ENCODE data around the gene RFTN1. TPM values are rescaled to one million over a fixed set of nuclear protein-coding genes. Genes with fewer than 3 reads are reported as not detected.
A peak's percentile ranks its signal among the peaks of the same experiment; 100 is the strongest.

Gene RFTN1
- total RNA-seq, 1 donor from 2014 or later = 0.96 TPM

DNA sequence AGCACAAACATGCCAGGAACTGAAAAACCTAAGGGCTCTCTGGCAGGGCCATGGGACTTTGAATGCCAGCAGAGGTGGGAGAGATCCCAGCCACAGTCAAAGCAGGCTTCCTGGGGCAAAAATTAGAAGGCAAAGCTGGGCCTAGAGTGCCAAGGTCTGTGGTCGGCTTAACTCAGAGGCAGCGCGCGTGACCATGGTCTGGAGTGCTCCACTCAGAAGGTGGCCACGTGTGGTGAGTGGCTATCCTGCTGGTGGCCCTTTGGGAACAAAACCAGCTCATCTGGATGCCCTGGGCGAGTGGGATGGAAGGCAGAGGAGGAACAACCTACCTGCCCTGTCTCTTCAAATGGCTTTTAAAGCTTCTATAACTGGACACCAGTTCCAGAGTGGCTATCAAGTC is 185.4 kb downstream of the RFTN1 start:
- H3K36me3 Mint-ChIP-seq (ENCODE audit: insufficient read depth) = peaks cover 24% of the 10 kb centered on the region
- no peak overlapping the region for H3K4me3 Mint-ChIP-seq (ENCODE audit: low read depth)
- H3K9me3 Mint-ChIP-seq (ENCODE audit: low read depth) = peaks cover 17% of the 10 kb centered on the region
- H3K4me1 Mint-ChIP-seq (ENCODE audit: low read depth) = peaks cover 16% of the 10 kb centered on the region
- no peaks in the 10 kb centered on the region for H3K27me3 Mint-ChIP-seq
- no peak overlapping the region for H3K27ac Mint-ChIP-seq
- TF ChIP-seq CTCF (IDR thresholded peaks at IDR 0.05; ENCODE audit: unreplicated experiment) = no peak
- no peak for DNase-seq (ENCODE audit: low spot score, unreplicated experiment)

- peaks cover 7% of the 10 kb centered on the region for H3K9me3 Mint-ChIP-seq (ENCODE audit: low read depth)
- peaks cover 13% of the 10 kb centered on the region for H3K36me3 Mint-ChIP-seq (ENCODE audit: insufficient read depth)
- no peak for TF ChIP-seq CTCF (IDR thresholded peaks at IDR 0.05; ENCODE audit: unreplicated experiment)
- H3K27me3 Mint-ChIP-seq = no peaks in the 10 kb centered on the region
- H3K4me1 Mint-ChIP-seq (ENCODE audit: low read depth) = peaks cover 11% of the 10 kb centered on the region
- no peak for DNase-seq (ENCODE audit: low spot score, unreplicated experiment)
- H3K4me3 Mint-ChIP-seq (ENCODE audit: low read depth) = no peak overlapping the region
- H3K27ac Mint-ChIP-seq = peak overlapping the region; percentile 45
These were observed 186.7 kb downstream of the RFTN1 start for GRCh38 chr3:16326724-16327349.

DNA sequence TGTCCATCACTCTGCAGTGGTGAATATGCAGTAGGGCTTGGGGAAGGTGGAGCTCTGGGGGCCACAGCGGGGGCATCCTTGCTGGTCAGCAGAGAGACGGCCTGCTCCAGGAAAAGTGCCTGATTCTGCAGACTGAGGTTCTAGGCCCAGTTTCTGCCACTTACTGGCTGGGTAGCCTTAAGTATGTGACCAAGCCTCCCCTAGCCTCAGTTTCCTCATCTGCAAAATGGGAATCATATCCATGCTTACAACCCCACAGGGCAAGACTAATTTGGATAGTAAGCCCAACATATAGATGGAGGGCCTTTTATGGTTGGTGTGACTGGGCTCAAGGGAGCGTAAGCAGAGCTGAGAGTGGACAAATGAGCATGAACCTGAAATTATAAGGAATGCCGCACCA is 187.6 kb downstream of the RFTN1 start:
- H3K36me3 Mint-ChIP-seq (ENCODE audit: insufficient read depth) = peaks cover 6% of the 10 kb centered on the region
- no peak overlapping the region for H3K27ac Mint-ChIP-seq
- no peaks in the 10 kb centered on the region for H3K27me3 Mint-ChIP-seq
- no peak overlapping the region for H3K4me3 Mint-ChIP-seq (ENCODE audit: low read depth)
- no peak for TF ChIP-seq CTCF (IDR thresholded peaks at IDR 0.05; ENCODE audit: unreplicated experiment)
- peaks cover 11% of the 10 kb centered on the region for H3K4me1 Mint-ChIP-seq (ENCODE audit: low read depth)
- DNase-seq (ENCODE audit: low spot score, unreplicated experiment) = no peak
- H3K9me3 Mint-ChIP-seq (ENCODE audit: low read depth) = no peaks in the 10 kb centered on the region

DNA sequence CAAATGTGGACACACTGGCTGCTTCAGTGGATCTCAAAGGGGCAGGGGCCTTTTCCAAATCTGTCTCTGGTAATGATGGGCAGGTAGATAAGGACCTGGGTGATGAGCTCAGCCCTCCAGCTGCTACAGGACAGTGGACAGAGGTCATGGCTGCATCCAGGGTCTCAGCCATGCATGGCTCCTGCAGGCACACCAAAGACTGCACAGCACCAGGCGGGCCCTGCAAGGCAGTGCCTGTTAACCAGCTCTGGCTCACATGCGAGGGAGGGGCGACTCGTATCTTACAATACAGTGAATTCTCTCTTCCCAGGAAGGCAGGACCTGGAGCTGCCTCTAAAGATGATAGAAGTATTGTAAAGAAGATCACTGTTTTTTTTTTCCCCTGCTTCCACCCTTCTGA is 189.8 kb downstream of the RFTN1 start:
- no peak for TF ChIP-seq CTCF (IDR thresholded peaks at IDR 0.05; ENCODE audit: unreplicated experiment)
- Mint-ChIP-seq H3K36me3 (ENCODE audit: insufficient read depth) (no peaks in the 10 kb centered on the region), H3K9me3 (ENCODE audit: low read depth) (no peaks in the 10 kb centered on the region), H3K27ac (no peak overlapping the region), H3K4me1 (ENCODE audit: low read depth) (no peaks in the 10 kb centered on the region), H3K27me3 (no peaks in the 10 kb centered on the region), H3K4me3 (ENCODE audit: low read depth) (no peak overlapping the region)
- DNase-seq (ENCODE audit: low spot score, unreplicated experiment) = no peak

GRCh38 chr3:16322189-16322588 is 191.3 kb downstream of the RFTN1 start:
- no peaks in the 10 kb centered on the region for H3K36me3 Mint-ChIP-seq (ENCODE audit: insufficient read depth)
- DNase-seq (ENCODE audit: low spot score, unreplicated experiment) = no peak
- no peak overlapping the region for H3K27ac Mint-ChIP-seq
- no peaks in the 10 kb centered on the region for H3K4me1 Mint-ChIP-seq (ENCODE audit: low read depth)
- H3K9me3 Mint-ChIP-seq (ENCODE audit: low read depth) = no peaks in the 10 kb centered on the region
- no peaks in the 10 kb centered on the region for H3K27me3 Mint-ChIP-seq
- no peak overlapping the region for H3K4me3 Mint-ChIP-seq (ENCODE audit: low read depth)
- no peak for TF ChIP-seq CTCF (IDR thresholded peaks at IDR 0.05; ENCODE audit: unreplicated experiment)
